Caco-2 (cell line): ENCODE data around the gene USP43. TPM values are rescaled to one million over a fixed set of nuclear protein-coding genes. Genes with fewer than 3 reads are reported as not detected.

Experiments
- BruUV-seq: library from RNA; stranded (reverse); fragments of 400-500 nt; replicated peaks from 2 replicates; lab custom pipeline; 2021; lab: Mats Ljungman, UMichigan
- CTCF ChIA-PET: fragments of 300-600 bp; sonication (Branson Sonifier 250); formaldehyde crosslinking; loops from one replicate; lab custom pipeline; 2022; ENCODE audit warnings: antibody characterized with exemption; lab: Charles Lee
- POLR2A ChIA-PET: fragments of 300-600 bp; sonication (Branson Sonifier 250); formaldehyde crosslinking; loops from one replicate; lab custom pipeline; 2022; ENCODE audit warnings: antibody characterized with exemption; lab: Charles Lee
- DNase-seq, 2 experiments: peaks; one replicate each; pipeline versions ENCODE4 v3.0.0 to v3.0.0-alpha.2; 2020 to 2022
- H3K27me3 ChIP-seq: replicated peaks from 2 replicates; pipeline ENCODE4 v1.6.0; 2011; ENCODE audit warnings: low read length; ENCODE audit not compliant: control insufficient read depth, insufficient read depth
- H3K36me3 ChIP-seq: 2 replicates; pipeline ENCODE4 v1.5.1; 2011; ENCODE audit warnings: low read length; ENCODE audit not compliant: control insufficient read depth, insufficient read depth
- H3K4me1 ChIP-seq: fragments of 250-450 bp; sonication (Bioruptor Pico); 2 replicates; pipeline ENCODE4 v1.5.1; 2020; ENCODE audit warnings: mild to moderate bottlenecking
- H3K4me3 ChIP-seq: 2 replicates; pipeline ENCODE4 v1.5.1; 2011; ENCODE audit warnings: low read depth, mild to moderate bottlenecking, control low read depth, low read length
- H3K9me3 ChIP-seq: fragments of 250-450 bp; sonication (Bioruptor Pico); 2 replicates; pipeline ENCODE4 v1.5.1; 2020; ENCODE audit warnings: mild to moderate bottlenecking, moderate library complexity
- H3K27ac Mint-ChIP-seq: one replicate; pipeline ENCODE4 v1.8.0; 2022; ENCODE audit warnings: mixed read lengths; ENCODE audit not compliant: unreplicated experiment
- H3K27me3 Mint-ChIP-seq: one replicate; pipeline ENCODE4 v1.8.0; 2022; ENCODE audit warnings: mixed read lengths; ENCODE audit not compliant: insufficient read depth, unreplicated experiment
- H3K36me3 Mint-ChIP-seq: one replicate; pipeline ENCODE4 v1.8.0; 2022; ENCODE audit warnings: mild to moderate bottlenecking, mixed read lengths; ENCODE audit not compliant: insufficient read depth, unreplicated experiment
- H3K4me1 Mint-ChIP-seq: one replicate; pipeline ENCODE4 v1.8.0; 2022; ENCODE audit warnings: low read depth, mixed read lengths; ENCODE audit not compliant: unreplicated experiment
- H3K4me3 Mint-ChIP-seq: one replicate; pipeline ENCODE4 v1.8.0; 2022; ENCODE audit warnings: mild to moderate bottlenecking, moderate library complexity, mixed read lengths; ENCODE audit not compliant: unreplicated experiment
- H3K9me3 Mint-ChIP-seq: one replicate; pipeline ENCODE4 v1.8.0; 2022; ENCODE audit warnings: mixed read lengths; ENCODE audit not compliant: unreplicated experiment
- intact Hi-C: fragments of 100-400 bp; cut with micrococcal nuclease; formaldehyde crosslinking; loops from one replicate; pipeline ENCODE4 v1.10.0; 2022; ENCODE audit not compliant: unreplicated experiment
- total RNA-seq: library from RNA; stranded (reverse); gene quantifications from 2 replicates; pipeline ENCODE4 v1.2.3, GENCODE V29; 2022
- TF ChIP-seq, protein P1 (sequence below), 2 experiments: fragments of 200-600 bp in 1 of 2; IDR thresholded peaks; 1 replicate in 1 of 2; 2 replicates in 1 of 2; pipeline versions ENCODE4 v1.5.1 to v1.8.0; 2011 to 2022; ENCODE audit warnings: antibody characterized with exemption in 1 of 2, control low read depth in 1 of 2, inconsistent platforms in 1 of 2, low read depth in 1 of 2, low read length in 1 of 2, mild to moderate bottlenecking in 1 of 2, moderate library complexity in 1 of 2; ENCODE audit not compliant: insufficient read depth in 1 of 2, severe bottlenecking in 1 of 2, unreplicated experiment in 1 of 2

Gene USP43
- total RNA-seq, 1 experiment from 2014 or later = 6.0 TPM

DNA sequence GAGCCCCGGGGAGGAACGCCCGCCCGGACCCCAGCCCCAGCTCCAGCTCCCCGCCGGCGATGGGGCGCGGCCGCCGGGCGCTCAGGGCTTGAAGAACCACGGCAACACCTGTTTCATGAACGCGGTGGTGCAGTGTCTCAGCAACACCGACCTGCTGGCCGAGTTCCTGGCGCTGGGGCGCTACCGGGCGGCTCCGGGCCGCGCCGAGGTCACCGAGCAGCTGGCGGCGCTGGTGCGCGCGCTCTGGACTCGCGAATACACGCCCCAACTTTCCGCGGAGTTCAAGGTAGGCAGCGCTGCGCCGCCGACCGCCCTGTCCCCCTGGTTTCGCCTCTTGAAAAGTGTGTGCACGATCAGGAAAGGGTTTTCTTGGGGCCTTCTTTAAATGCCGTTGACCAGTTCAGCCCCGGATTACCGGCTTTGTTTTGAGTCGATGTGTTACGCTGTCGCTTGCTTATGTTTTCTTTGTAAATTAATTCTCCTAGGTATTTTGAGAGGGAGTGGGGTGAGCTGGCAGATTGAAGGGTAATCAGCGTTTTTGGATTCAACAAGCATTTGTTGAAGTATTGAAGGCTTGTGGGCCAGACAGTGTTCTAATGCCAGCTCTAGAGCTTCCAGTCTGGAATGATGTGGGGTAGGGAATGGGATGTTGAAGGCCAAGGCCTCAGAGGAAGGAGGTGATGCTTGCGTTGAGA lies 681 bp downstream of the USP43 start:
- no peaks in the 10 kb centered on the region for H3K36me3 ChIP-seq
- H3K4me3 ChIP-seq = peak overlapping the region; percentile 58
- peak overlapping the region; percentile 69 for H3K27ac Mint-ChIP-seq
- POLR2A ChIA-PET = no interaction called here
- BruUV-seq = no TSS peak
- H3K27me3 Mint-ChIP-seq = no peaks in the 10 kb centered on the region
- H3K9me3 Mint-ChIP-seq = no peaks in the 10 kb centered on the region
- H3K4me3 Mint-ChIP-seq = peak overlapping the region; percentile 90
- TF ChIP-seq, protein P1, sequence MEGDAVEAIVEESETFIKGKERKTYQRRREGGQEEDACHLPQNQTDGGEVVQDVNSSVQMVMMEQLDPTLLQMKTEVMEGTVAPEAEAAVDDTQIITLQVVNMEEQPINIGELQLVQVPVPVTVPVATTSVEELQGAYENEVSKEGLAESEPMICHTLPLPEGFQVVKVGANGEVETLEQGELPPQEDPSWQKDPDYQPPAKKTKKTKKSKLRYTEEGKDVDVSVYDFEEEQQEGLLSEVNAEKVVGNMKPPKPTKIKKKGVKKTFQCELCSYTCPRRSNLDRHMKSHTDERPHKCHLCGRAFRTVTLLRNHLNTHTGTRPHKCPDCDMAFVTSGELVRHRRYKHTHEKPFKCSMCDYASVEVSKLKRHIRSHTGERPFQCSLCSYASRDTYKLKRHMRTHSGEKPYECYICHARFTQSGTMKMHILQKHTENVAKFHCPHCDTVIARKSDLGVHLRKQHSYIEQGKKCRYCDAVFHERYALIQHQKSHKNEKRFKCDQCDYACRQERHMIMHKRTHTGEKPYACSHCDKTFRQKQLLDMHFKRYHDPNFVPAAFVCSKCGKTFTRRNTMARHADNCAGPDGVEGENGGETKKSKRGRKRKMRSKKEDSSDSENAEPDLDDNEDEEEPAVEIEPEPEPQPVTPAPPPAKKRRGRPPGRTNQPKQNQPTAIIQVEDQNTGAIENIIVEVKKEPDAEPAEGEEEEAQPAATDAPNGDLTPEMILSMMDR (IDR thresholded peaks at IDR 0.05; ENCODE audit: insufficient read depth in 1 of 2, low read depth in 1 of 2, low read length in 1 of 2, severe bottlenecking in 1 of 2, unreplicated experiment in 1 of 2) = peak in 1 of 2 experiments; percentile 30
- H3K9me3 ChIP-seq = no peaks in the 10 kb centered on the region
- H3K27me3 ChIP-seq = no peaks in the 10 kb centered on the region
- H3K36me3 Mint-ChIP-seq = no peaks in the 10 kb centered on the region
- peak; percentile 64 to 71 for DNase-seq
- CTCF ChIA-PET = interaction anchor here (0.9 kb wide), 1 partner anchor 23 kb away, joined by 3 read pairs; no protein-coding TSS in a partner anchor
- H3K4me1 ChIP-seq = peaks cover 20% of the 10 kb centered on the region
- peaks cover 12% of the 10 kb centered on the region for H3K4me1 Mint-ChIP-seq
- intact Hi-C loops = loop anchor here (2.0 kb wide), 2 partner anchors 31 to 69 kb away; partner anchors contain the start of gene CFAP52

DNA sequence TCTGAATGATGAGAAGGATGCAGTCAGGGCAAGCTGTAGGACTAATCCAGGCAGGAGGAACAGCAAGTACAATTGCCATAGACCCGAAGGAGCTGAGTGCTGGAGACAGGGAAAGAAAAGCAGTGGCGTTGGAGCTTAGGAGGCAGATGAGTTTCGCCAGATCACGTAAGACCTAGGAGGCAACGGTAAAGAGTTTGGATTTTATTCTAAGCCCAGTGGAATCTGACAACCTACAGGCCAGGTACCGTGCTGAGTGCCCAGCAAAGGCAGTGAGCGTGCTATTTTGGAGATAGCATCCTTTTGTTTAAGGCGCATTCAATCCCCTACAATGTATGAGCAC lies 1.2 kb downstream of the USP43 start:
- Mint-ChIP-seq H3K27ac (peak overlapping the region; percentile 69), H3K4me1 (peaks cover 12% of the 10 kb centered on the region), H3K27me3 (no peaks in the 10 kb centered on the region), H3K9me3 (no peaks in the 10 kb centered on the region), H3K36me3 (no peaks in the 10 kb centered on the region), H3K4me3 (peak overlapping the region; percentile 90)
- CTCF ChIA-PET = no interaction called here
- no peak for DNase-seq
- no peaks in the 10 kb centered on the region for H3K9me3 ChIP-seq
- no peaks in the 10 kb centered on the region for H3K36me3 ChIP-seq
- POLR2A ChIA-PET = no interaction called here
- no peaks in the 10 kb centered on the region for H3K27me3 ChIP-seq
- intact Hi-C loops = loop anchor here (2.0 kb wide), 1 partner anchor 30 kb away; no protein-coding TSS in a partner anchor
- H3K4me1 ChIP-seq = peaks cover 20% of the 10 kb centered on the region
- TF ChIP-seq, protein P1 (IDR thresholded peaks at IDR 0.05; ENCODE audit: insufficient read depth in 1 of 2, low read depth in 1 of 2, low read length in 1 of 2, severe bottlenecking in 1 of 2, unreplicated experiment in 1 of 2) = no peak
- BruUV-seq = TSS peak; percentile 58
- peak overlapping the region; percentile 58 for H3K4me3 ChIP-seq

DNA sequence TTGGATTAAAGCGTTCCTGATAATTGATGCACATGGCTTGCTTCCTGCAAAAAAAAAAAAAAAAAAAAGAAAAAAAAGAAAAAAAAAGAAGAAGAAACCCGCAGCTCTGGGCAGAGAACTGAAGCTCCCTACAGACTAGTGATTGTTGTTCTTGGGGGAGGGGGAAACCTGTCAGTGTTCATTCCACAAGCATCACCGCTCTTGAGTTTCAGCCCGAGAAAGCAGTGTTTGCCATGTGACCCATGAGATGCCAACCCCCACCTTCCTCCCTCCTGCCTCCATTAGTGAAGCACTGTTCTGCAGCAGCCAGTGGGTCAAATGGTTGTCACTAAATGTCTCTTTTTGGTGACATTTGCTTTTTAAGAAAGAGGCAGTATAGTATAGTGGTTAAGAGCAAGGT lies 1.7 kb downstream of the USP43 start:
- H3K4me1 ChIP-seq = peaks cover 20% of the 10 kb centered on the region
- no peaks in the 10 kb centered on the region for H3K9me3 ChIP-seq
- POLR2A ChIA-PET = no interaction called here
- DNase-seq = peak; percentile 61 to 63
- Mint-ChIP-seq H3K27ac (no peak overlapping the region), H3K36me3 (no peaks in the 10 kb centered on the region), H3K4me1 (peaks cover 12% of the 10 kb centered on the region), H3K9me3 (no peaks in the 10 kb centered on the region), H3K4me3 (peak overlapping the region; percentile 90), H3K27me3 (no peaks in the 10 kb centered on the region)
- BruUV-seq = no TSS peak
- H3K27me3 ChIP-seq = no peaks in the 10 kb centered on the region
- intact Hi-C loops = loop anchor here (2.0 kb wide), 1 partner anchor 30 kb away; no protein-coding TSS in a partner anchor
- CTCF ChIA-PET = no interaction called here
- H3K36me3 ChIP-seq = no peaks in the 10 kb centered on the region
- H3K4me3 ChIP-seq = peak overlapping the region; percentile 58
- TF ChIP-seq, protein P1 (IDR thresholded peaks at IDR 0.05; ENCODE audit: insufficient read depth in 1 of 2, low read depth in 1 of 2, low read length in 1 of 2, severe bottlenecking in 1 of 2, unreplicated experiment in 1 of 2) = no peak
